Gastrocnemius medialis (tissue), 4 donors: ENCODE data around the gene ENPP3.

Source experiments
- POLR2A ChIP-seq, 2 donors: fragments of 450-650 bp; IDR thresholded peaks; one replicate each; pipeline ENCODE4 v1.6.1; 2017; ENCODE audit warnings: antibody characterized with exemption in 2 of 2, mild to moderate bottlenecking in 2 of 2, moderate library complexity in 2 of 2
- TF ChIP-seq, protein P1 (sequence below), 5 experiments: fragments of 450-650 bp in 3 of 5; fragments of 200-600 bp in 2 of 5; sonication (generic) in 2 of 5; IDR thresholded peaks in 4 of 5; conservative IDR thresholded peaks in 1 of 5; 1 replicate in 4 of 5; 2 replicates in 1 of 5; pipeline ENCODE4 v1.5.1; 2016 to 2019; ENCODE audit warnings: antibody characterized with exemption in 5 of 5, mild to moderate bottlenecking in 3 of 5, moderate library complexity in 3 of 5

DNA sequence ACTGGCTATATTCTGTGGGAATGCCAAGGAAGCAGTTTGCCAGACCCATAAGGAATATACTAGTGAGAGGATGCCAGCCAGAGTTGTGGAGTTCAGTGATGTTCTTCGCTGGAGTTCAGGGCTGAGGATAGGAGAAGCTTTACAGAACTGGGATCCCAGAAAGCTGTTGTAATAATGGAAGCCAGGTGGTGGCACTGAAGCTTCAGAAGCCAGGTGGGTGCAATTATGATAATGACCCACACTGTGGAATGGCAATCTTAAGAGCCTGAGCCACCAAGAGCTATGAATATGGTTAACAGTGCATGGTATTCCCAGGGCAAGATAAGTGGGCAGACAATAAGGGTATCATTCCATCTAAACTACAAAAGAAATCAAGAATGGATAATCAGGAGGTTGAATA is 145.7 kb downstream of the ENPP3 start:
- TF ChIP-seq, protein P1, sequence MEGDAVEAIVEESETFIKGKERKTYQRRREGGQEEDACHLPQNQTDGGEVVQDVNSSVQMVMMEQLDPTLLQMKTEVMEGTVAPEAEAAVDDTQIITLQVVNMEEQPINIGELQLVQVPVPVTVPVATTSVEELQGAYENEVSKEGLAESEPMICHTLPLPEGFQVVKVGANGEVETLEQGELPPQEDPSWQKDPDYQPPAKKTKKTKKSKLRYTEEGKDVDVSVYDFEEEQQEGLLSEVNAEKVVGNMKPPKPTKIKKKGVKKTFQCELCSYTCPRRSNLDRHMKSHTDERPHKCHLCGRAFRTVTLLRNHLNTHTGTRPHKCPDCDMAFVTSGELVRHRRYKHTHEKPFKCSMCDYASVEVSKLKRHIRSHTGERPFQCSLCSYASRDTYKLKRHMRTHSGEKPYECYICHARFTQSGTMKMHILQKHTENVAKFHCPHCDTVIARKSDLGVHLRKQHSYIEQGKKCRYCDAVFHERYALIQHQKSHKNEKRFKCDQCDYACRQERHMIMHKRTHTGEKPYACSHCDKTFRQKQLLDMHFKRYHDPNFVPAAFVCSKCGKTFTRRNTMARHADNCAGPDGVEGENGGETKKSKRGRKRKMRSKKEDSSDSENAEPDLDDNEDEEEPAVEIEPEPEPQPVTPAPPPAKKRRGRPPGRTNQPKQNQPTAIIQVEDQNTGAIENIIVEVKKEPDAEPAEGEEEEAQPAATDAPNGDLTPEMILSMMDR (IDR thresholded peaks at IDR 0.05 in 4 of 5, conservative IDR thresholded peaks at IDR 0.05 in 1 of 5), result peak in 1 of 5 experiments; percentile 16
- no peak for TF ChIP-seq POLR2A (IDR thresholded peaks at IDR 0.05)
